SK-N-SH (cell line): ENCODE results near the gene CDC42.

Experiments
- CTCF ChIP-seq: fragments of 200-600 bp; sonication (generic); IDR thresholded peaks from 2 replicates; pipeline ENCODE4 v1.6.1; 2017; ENCODE audit warnings: antibody characterized with exemption, mild to moderate bottlenecking, moderate library complexity
- FOSL2 ChIP-seq: IDR thresholded peaks from 2 replicates; pipeline ENCODE4 v1.4.0; 2012; ENCODE audit warnings: low read depth, mild to moderate bottlenecking, moderate library complexity, borderline replicate concordance

GRCh38 chr1:22037520-22037919 lies 15.0 kb upstream of the CDC42 start:
- TF ChIP-seq FOSL2 (no peak), CTCF (no peak)
